GM21526 (cell line): ENCODE data around the gene AEBP2.
A peak's percentile ranks its signal among the peaks of the same experiment; 100 is the strongest.

Experiments used
- ATAC-seq: cut with Tn5 transposase; IDR thresholded peaks from one replicate; pipeline ENCODE4 v1.9.1; 2021; ENCODE audit warnings: moderate library complexity; ENCODE audit not compliant: unreplicated experiment, low FRiP score

AEBP2 gene

DNA sequence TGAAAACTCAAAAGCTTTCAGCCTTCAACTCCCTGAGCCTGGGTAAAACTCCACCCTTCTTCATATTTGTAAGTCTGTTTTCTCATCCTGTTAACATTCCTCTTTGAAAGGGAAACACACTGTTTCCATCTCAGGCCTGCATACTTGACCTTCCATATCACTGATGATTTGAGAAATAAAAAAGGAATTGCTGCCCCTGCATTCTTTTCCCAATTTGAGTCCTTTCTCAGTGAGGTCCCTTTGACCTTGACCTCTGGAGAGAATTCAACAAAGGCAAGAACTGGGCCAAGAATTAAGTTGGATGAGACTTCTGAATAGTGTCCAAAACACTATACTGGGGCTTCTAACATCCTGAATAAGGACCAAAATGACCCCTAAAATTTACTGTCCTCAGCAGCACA is 108.0 kb downstream of the AEBP2 start:
- no peak for ATAC-seq

DNA sequence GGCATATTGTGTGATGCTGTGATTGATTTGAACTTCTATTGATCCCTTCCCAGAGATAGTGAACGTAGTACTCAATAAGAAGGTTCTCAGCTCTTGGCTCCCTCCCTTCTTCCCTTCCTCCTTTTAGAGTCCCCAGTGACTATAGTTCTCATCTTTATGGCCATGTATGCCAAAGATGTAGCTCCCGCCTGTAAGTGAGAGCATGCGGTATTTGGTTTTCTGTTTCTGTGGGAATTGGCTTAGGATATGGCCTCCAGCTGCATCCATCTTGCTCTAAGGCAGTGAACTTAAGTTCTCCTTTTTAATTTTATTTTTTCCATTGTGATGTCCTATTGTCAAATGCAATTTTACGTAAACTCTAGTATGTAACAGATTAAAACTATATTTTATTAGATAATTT is 109.5 kb downstream of the AEBP2 start:
- no peak for ATAC-seq

DNA sequence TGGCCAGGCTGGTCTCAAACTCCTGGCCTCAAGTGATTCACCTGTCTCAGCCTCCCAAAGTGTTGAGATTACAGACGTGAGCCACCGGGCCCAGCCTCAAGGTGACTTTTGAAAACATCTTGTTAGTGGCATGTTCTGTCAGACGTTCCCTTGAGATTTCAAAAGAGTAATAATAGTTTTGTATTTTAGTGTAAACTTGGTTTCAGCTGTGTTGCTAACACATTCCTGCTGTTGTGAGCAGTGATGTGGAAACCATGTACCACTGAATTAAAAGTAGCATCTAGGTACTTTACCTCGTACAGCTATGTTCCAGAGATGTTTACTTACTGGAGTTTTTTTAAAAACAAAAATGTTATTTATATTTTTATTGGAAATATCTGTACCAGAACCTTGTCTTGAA is 111.3 kb downstream of the AEBP2 start:
- no peak for ATAC-seq

DNA sequence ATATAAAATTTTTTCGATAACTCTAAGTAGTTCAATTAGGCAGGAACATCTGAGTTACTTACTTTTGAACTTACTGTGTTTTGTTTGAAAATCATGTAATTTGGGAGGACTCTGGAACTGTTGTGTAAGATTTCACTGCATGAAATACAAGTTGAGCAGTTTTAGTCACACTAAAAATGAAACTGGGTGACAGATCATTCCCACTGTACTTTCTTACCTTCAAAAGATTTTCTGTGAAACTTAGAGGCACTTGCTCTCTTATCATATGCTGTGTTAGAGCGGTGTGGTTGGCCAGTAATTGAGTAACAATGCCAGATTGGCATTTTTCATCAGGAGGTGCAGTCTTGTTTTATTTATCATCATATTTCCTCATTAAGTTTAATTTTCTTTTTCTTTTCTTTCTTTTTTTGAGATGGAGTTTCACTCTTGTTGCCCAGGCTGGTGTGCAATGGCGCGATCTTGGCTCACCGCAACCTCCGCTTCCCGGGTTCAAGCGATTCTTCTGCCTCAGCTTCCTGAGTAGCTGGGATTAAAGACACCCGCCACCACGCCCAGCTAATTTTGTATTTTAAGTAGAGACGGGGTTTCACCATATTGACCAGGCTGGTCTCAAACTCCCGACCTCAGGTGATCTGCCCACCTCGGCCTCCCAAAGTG is 113.3 kb downstream of the AEBP2 start:
- ATAC-seq, result peak; percentile 85

DNA sequence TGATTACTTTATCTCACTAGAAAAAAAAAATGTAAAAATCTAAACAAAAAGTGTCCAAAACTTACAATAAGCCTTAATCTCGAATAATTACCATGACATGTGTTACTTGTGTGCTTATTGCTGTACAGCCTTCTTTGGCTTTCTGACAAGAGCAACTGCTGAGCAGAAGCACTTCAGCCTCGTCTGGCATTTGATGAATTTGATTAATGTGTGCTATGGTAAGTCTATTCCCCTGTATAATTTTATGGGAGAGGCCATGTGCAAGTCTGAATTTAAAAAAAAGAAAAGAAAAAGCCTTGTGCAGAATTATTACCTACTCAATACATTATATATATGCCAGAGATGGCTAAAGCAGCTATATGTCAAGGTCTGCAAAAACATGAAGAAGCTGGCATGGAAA is 113.9 kb downstream of the AEBP2 start:
- ATAC-seq, result no peak

DNA sequence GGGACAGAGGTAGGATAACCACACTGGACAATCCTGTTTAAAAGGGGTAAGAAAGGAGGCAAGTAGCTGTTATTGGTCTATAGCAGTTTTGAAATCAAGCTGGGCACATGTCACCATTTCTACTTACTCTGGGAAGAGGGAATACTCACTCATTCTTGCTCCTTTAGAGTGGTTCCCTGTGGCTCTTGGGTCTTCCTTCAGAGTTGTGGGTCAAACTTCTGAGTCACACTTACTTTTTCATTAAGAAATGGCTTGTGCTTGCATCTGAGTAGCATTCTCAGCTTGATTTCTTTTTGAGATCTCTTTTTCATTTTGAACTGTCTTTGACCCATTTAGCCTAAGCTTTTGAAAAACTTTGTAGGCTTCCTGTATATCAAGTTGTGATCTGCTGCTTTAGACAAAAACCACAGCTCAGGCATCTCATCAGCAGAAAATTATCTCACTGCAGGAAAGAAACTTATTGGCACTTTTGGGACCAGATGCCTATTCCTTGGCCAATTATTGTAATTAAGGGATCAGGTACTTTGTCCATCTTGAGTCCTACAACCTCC is 122.2 kb downstream of the AEBP2 start:
- ATAC-seq, result no peak
